Esophagus muscularis mucosa (tissue), 3 donors: ENCODE data around the gene SNX8.

Source experiments
- CTCF ChIP-seq, 3 experiments: fragments of 200-600 bp in 2 of 3; fragments of 450-650 bp in 1 of 3; sonication (generic) in 2 of 3; IDR thresholded peaks; one replicate each; pipeline ENCODE4 v1.5.1; 2017 to 2019; ENCODE audit warnings: antibody characterized with exemption in 3 of 3, mild to moderate bottlenecking in 2 of 3, moderate library complexity in 1 of 3
- POLR2A ChIP-seq: fragments of 450-650 bp; IDR thresholded peaks from one replicate; pipeline ENCODE4 v1.6.1; 2017; ENCODE audit warnings: antibody characterized with exemption, moderate library complexity, mild to moderate bottlenecking, low read depth

GRCh38 chr7:2353936-2354185, 39.6 kb upstream of the SNX8 start:
- TF ChIP-seq CTCF (IDR thresholded peaks at IDR 0.05) (peak in 1 of 3 experiments; percentile 6), POLR2A (no peak)
